ENCODE results near the gene CUX1. TPM values are rescaled to one million over a fixed set of nuclear protein-coding genes. Genes with fewer than 3 reads are reported as not detected.

CUX1 gene
- total and polyA plus RNA-seq, 10 of the 15 experiments (the other 5 are each of a cell fraction or from before 2014, with no cell fraction given): 6.1 to 48.6 (median 25.9) TPM

DNA sequence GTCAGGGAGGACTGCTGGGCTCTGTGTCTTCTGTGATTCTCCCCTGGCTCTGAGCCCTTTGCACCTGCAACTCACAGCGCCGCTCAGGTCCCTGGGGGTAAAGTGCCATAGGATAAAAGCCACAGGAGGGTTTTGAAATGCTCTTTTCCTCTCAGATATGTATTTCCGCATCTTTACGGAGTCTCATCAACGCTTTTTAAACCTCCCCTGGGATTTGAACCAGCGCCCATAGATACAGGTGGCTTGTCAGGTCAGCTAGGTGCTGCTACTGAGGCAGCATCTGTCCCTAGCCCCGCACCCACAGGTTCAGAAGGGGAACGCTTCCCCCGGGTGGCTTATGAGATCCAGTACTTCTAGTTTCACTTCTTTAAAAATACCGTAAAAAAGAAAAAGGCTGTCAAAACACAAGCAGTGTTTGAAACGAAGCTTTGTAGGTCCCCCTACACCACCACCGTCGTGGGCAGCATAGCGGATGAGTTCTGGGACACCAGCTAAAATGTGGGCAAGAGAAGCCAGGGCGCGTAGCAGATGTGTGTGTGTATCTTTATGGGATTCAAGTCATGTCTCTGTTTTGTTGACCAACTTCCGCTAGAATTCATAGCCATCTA lies 173.5 kb downstream of the CUX1 start (continued):
- TF ChIP-seq CEBPZ (IDR thresholded peaks at IDR 0.05; ENCODE audit: low read depth, low read length): no peak
- peak; percentile 89 for TF ChIP-seq EED (IDR thresholded peaks at IDR 0.05; ENCODE audit: low read depth)
- TF ChIP-seq ETV6 (conservative IDR thresholded peaks at IDR 0.05 in 1 of 2, IDR thresholded peaks at IDR 0.05 in 1 of 2; ENCODE audit: borderline replicate concordance in 1 of 2, low read depth in 1 of 2): peak in 1 of 2 experiments; percentile 48; a peak in 2 of 4 replicates
- TF ChIP-seq BCL11A (IDR thresholded peaks at IDR 0.05; ENCODE audit: low read depth, low read length): peak; percentile 72
- peak; percentile 81 for TF ChIP-seq SKIL (IDR thresholded peaks at IDR 0.05; ENCODE audit: low read depth, poor library complexity, severe bottlenecking)
- TF ChIP-seq NR2F1 (conservative IDR thresholded peaks at IDR 0.05): peak; percentile 83
- peak; percentile 85 to 87 for TF ChIP-seq EP300 (IDR thresholded peaks at IDR 0.05; ENCODE audit: borderline replicate concordance in 1 of 2, control insufficient read depth in 1 of 2, low read depth in 2 of 2, low read length in 2 of 2)
- no peak for TF ChIP-seq EGR1 (IDR thresholded peaks at IDR 0.05; ENCODE audit: borderline replicate concordance in 1 of 2, low read depth in 2 of 2, low read length in 2 of 2)
- peak; percentile 29 for TF ChIP-seq BCL3 (IDR thresholded peaks at IDR 0.05; ENCODE audit: borderline replicate concordance, insufficient read depth, low read depth, low read length, poor library complexity, severe bottlenecking)
- TF ChIP-seq POU2F2 (IDR thresholded peaks at IDR 0.05; ENCODE audit: borderline replicate concordance, low read depth, low read length): peak; percentile 8; the same call in 1 of the 3 replicates
- peak; percentile 97 for TF ChIP-seq SPI1 (IDR thresholded peaks at IDR 0.05; ENCODE audit: borderline replicate concordance, insufficient read depth, low read depth, low read length)
- TF ChIP-seq, protein P1, sequence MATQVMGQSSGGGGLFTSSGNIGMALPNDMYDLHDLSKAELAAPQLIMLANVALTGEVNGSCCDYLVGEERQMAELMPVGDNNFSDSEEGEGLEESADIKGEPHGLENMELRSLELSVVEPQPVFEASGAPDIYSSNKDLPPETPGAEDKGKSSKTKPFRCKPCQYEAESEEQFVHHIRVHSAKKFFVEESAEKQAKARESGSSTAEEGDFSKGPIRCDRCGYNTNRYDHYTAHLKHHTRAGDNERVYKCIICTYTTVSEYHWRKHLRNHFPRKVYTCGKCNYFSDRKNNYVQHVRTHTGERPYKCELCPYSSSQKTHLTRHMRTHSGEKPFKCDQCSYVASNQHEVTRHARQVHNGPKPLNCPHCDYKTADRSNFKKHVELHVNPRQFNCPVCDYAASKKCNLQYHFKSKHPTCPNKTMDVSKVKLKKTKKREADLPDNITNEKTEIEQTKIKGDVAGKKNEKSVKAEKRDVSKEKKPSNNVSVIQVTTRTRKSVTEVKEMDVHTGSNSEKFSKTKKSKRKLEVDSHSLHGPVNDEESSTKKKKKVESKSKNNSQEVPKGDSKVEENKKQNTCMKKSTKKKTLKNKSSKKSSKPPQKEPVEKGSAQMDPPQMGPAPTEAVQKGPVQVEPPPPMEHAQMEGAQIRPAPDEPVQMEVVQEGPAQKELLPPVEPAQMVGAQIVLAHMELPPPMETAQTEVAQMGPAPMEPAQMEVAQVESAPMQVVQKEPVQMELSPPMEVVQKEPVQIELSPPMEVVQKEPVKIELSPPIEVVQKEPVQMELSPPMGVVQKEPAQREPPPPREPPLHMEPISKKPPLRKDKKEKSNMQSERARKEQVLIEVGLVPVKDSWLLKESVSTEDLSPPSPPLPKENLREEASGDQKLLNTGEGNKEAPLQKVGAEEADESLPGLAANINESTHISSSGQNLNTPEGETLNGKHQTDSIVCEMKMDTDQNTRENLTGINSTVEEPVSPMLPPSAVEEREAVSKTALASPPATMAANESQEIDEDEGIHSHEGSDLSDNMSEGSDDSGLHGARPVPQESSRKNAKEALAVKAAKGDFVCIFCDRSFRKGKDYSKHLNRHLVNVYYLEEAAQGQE (IDR thresholded peaks at IDR 0.05; ENCODE audit: low read depth, low read length): no peak
- TF ChIP-seq KAT2A (conservative IDR thresholded peaks at IDR 0.05; ENCODE audit: control insufficient read depth, low read depth, low read length): no peak
- TF ChIP-seq JUND (IDR thresholded peaks at IDR 0.05; ENCODE audit: low read depth, low read length): no peak
